ENCODE results near the gene MT4.

The MT4 gene

DNA sequence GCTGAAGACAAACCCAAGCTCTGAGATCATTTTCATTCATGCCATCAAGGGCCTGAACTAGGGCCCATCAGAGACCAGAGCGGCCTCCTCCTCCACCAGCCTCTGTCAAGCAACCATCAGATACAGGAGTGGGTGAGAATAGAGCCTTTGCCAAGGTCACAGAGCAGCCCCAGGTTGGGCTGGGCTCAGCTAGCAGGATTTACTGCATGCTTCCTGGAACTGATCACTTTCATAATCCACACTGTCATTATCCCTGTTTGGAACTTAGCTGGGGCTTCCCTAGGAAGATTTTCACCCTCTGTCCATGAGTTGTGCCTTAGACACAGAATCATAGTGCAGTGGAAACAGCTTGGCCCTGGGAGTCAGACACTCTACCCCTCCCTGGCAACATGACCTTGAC lies 5.1 kb downstream of the MT4 start:
- ChIA-PET CTCF (no interaction called here), POLR2A (no interaction called here)
- no peak for TF ChIP-seq TARDBP (IDR thresholded peaks at IDR 0.05)
- no peak for TF ChIP-seq SUZ12 (IDR thresholded peaks at IDR 0.05)
- no peak for TF ChIP-seq SP1 (IDR thresholded peaks at IDR 0.05)
- TF ChIP-seq ARNT (IDR thresholded peaks at IDR 0.05), result no peak
- no peak for TF ChIP-seq FOXA1 (IDR thresholded peaks at IDR 0.05)
- TF ChIP-seq, protein P1, sequence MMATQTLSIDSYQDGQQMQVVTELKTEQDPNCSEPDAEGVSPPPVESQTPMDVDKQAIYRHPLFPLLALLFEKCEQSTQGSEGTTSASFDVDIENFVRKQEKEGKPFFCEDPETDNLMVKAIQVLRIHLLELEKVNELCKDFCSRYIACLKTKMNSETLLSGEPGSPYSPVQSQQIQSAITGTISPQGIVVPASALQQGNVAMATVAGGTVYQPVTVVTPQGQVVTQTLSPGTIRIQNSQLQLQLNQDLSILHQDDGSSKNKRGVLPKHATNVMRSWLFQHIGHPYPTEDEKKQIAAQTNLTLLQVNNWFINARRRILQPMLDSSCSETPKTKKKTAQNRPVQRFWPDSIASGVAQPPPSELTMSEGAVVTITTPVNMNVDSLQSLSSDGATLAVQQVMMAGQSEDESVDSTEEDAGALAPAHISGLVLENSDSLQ (IDR thresholded peaks at IDR 0.05), result no peak
- TF ChIP-seq FOXK2 (IDR thresholded peaks at IDR 0.05), result no peak
- no peak for TF ChIP-seq ZNF384 (IDR thresholded peaks at IDR 0.05)
- TF ChIP-seq BHLHE40 (IDR thresholded peaks at IDR 0.05; ENCODE audit: borderline replicate concordance), result no peak
- no peak for TF ChIP-seq ELF4 (IDR thresholded peaks at IDR 0.05)
- no peak for TF ChIP-seq NFRKB (IDR thresholded peaks at IDR 0.05)
- no peak for TF ChIP-seq HDGF (IDR thresholded peaks at IDR 0.05; ENCODE audit: borderline replicate concordance)
- no peak for TF ChIP-seq FOXM1 (IDR thresholded peaks at IDR 0.05; ENCODE audit: borderline replicate concordance)
- TF ChIP-seq L3MBTL2 (conservative IDR thresholded peaks at IDR 0.05), result no peak
- no peak for TF ChIP-seq CTBP1 (IDR thresholded peaks at IDR 0.05; ENCODE audit: borderline replicate concordance)
- TF ChIP-seq LEF1 (IDR thresholded peaks at IDR 0.05; ENCODE audit: borderline replicate concordance), result no peak

DNA sequence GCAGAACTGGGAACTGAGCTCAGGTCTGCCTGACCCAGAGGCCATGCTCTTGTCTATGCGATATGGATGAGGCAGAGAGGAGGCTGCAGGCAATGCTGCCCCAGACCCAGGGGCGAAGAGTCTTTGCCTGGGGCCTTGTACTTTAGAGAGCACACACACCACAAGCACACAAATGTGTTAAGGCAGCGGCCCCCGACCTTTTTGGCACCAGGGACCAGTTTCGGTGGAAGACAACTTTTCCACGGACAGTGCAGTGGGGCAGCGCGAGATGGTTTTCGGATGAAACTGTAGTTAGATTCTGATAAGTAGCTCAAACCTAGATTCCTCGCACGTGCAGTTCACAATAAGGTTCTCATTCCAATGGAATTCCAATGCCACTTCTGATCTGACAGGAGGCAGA lies 6.7 kb downstream of the MT4 start:
- ChIA-PET POLR2A (no interaction called here), CTCF (no interaction called here)
- TF ChIP-seq LEF1 (IDR thresholded peaks at IDR 0.05; ENCODE audit: borderline replicate concordance) (no peak), FOXA1 (IDR thresholded peaks at IDR 0.05) (no peak), NFRKB (IDR thresholded peaks at IDR 0.05) (no peak), SUZ12 (IDR thresholded peaks at IDR 0.05) (no peak), L3MBTL2 (conservative IDR thresholded peaks at IDR 0.05) (no peak), BHLHE40 (IDR thresholded peaks at IDR 0.05; ENCODE audit: borderline replicate concordance) (no peak), CTBP1 (IDR thresholded peaks at IDR 0.05; ENCODE audit: borderline replicate concordance) (no peak), ELF4 (IDR thresholded peaks at IDR 0.05) (no peak), FOXK2 (IDR thresholded peaks at IDR 0.05) (no peak), ZNF384 (IDR thresholded peaks at IDR 0.05) (no peak), ARNT (IDR thresholded peaks at IDR 0.05) (no peak), FOXM1 (IDR thresholded peaks at IDR 0.05; ENCODE audit: borderline replicate concordance) (no peak), HDGF (IDR thresholded peaks at IDR 0.05; ENCODE audit: borderline replicate concordance) (no peak), SP1 (IDR thresholded peaks at IDR 0.05) (no peak), TARDBP (IDR thresholded peaks at IDR 0.05) (no peak)
- TF ChIP-seq, protein P1 (IDR thresholded peaks at IDR 0.05), result no peak

More for the DNA sequence above, 5.1 kb downstream of the MT4 start:
- no peak for DNase-seq (ENCODE audit: extremely low spot score)

DNA sequence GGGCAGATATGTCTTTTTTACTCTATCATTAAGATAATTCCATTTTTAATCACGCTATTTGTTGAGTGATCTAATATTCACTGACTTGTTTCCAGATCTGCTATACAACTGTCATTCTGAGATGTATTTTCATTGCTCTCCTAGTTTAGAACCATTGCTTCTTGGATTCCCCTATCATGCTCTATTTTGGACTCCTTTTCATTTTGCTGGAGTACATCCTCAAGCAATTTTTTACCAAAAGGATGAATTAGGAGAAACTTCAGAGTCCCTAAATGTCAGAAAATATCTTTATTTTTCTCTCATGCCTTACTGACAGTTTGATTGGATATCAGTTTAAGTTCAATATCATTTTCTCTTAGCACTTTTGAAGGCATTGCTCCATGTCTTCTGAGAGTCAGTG lies 9.8 kb downstream of the MT4 start:
- ChIA-PET POLR2A (no interaction called here), CTCF (no interaction called here)
- DNase-seq (ENCODE audit: extremely low spot score), result no peak
- TF ChIP-seq ARNT (IDR thresholded peaks at IDR 0.05), result no peak
- TF ChIP-seq, protein P1 (IDR thresholded peaks at IDR 0.05), result no peak
- no peak for TF ChIP-seq ZNF384 (IDR thresholded peaks at IDR 0.05)
- no peak for TF ChIP-seq FOXA1 (IDR thresholded peaks at IDR 0.05)

More for the DNA sequence above, 6.7 kb downstream of the MT4 start:
- no peak for DNase-seq (ENCODE audit: extremely low spot score)

DNA sequence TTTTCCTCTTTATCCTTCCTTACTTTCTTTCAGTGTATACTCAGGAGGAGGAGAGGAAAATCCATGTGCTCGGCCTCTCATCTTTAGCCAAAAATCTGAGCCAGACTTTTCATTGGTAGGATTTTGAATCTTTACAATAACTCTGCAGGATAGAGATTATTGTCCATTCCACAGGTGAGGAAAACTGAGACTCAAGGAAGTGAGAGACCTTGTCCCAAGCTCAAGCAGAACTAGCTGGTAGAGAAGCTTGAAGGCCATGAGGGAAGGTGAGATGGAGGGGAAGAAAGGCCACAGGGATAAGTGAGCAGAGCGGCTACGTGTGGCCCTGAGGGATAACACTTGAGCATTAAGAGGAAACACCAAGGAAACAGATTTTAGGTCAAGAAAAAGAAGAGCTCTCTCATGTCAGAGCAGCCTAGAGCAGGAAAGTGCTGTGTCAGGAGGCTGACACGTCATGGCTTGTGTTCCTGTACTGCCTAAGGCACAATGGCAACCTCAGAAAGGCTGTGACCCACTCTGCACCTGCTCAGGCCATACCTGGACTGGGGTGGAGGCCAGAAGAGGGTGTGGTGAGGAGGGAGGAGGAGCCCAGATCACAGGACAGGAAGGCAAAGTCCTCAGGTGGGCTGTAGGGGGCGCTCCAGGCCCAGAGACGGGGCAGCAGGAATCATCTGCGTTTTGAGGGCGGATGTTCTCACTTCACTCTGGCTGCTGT lies 11.9 kb downstream of the MT4 start:
- DNase-seq (ENCODE audit: extremely low spot score), result peak; percentile 76
- TF ChIP-seq L3MBTL2 (conservative IDR thresholded peaks at IDR 0.05), result no peak
- no peak for TF ChIP-seq HDGF (IDR thresholded peaks at IDR 0.05; ENCODE audit: borderline replicate concordance)
- no peak for TF ChIP-seq NFRKB (IDR thresholded peaks at IDR 0.05)
- no peak for TF ChIP-seq FOXK2 (IDR thresholded peaks at IDR 0.05)
- TF ChIP-seq LEF1 (IDR thresholded peaks at IDR 0.05; ENCODE audit: borderline replicate concordance), result no peak
- POLR2A ChIA-PET, result interaction anchor here (1.7 kb wide), 1 partner anchor 126 kb away, joined by 3 read pairs; the partner anchor contains the start of genes NUDT21 and OGFOD1
- CTCF ChIA-PET, result interaction anchor here (0.6 to 2.3 kb wide), 8 partner anchors 24 to 275 kb away, joined by 3 to 14 read pairs (median 3); no protein-coding TSS in a partner anchor

DNA sequence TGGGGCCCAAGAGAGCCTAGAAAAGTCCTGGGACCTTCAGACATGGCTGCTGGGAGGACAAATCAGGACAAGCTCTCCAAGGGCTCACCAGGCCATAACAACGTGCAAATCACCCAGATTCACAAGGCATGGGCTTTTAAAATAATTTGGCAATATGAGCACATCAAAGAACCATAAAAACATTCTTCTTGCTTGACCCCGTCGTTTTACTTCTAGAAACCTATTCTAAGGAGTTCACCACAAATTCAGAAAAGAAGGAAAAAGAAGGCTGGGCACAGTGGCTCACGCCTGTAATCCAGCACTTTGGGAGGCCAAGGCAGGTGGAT lies 12.4 kb downstream of the MT4 start:
- no peak for DNase-seq (ENCODE audit: extremely low spot score)
- ChIA-PET POLR2A (interaction anchor here (1.7 kb wide), 1 partner anchor 126 kb away, joined by 3 read pairs; the partner anchor contains the start of genes NUDT21 and OGFOD1), CTCF (interaction anchor here (0.6 to 2.3 kb wide), 5 partner anchors 24 to 200 kb away, joined by 3 to 14 read pairs (median 4); no protein-coding TSS in a partner anchor)
- TF ChIP-seq LEF1 (IDR thresholded peaks at IDR 0.05; ENCODE audit: borderline replicate concordance) (no peak), HDGF (IDR thresholded peaks at IDR 0.05; ENCODE audit: borderline replicate concordance) (no peak), BHLHE40 (IDR thresholded peaks at IDR 0.05; ENCODE audit: borderline replicate concordance) (no peak), L3MBTL2 (conservative IDR thresholded peaks at IDR 0.05) (no peak), TARDBP (IDR thresholded peaks at IDR 0.05) (no peak), FOXK2 (IDR thresholded peaks at IDR 0.05) (no peak), CTBP1 (IDR thresholded peaks at IDR 0.05; ENCODE audit: borderline replicate concordance) (no peak), FOXM1 (IDR thresholded peaks at IDR 0.05; ENCODE audit: borderline replicate concordance) (no peak)
- TF ChIP-seq, protein P1 (IDR thresholded peaks at IDR 0.05), result no peak
